GM18868 (cell line): ENCODE results near the gene GGT6.

Source experiments
- ATAC-seq: cut with Tn5 transposase; IDR thresholded peaks from one replicate; pipeline ENCODE4 v1.9.1; 2021; ENCODE audit warnings: mild to moderate bottlenecking, moderate library complexity; ENCODE audit not compliant: unreplicated experiment

GGT6 gene

GRCh38 chr17:4576729-4577322 is 16.4 kb upstream of the GGT6 start:
- no peak for ATAC-seq

GRCh38 chr17:4576161-4576558 is 15.8 kb upstream of the GGT6 start:
- no peak for ATAC-seq

DNA sequence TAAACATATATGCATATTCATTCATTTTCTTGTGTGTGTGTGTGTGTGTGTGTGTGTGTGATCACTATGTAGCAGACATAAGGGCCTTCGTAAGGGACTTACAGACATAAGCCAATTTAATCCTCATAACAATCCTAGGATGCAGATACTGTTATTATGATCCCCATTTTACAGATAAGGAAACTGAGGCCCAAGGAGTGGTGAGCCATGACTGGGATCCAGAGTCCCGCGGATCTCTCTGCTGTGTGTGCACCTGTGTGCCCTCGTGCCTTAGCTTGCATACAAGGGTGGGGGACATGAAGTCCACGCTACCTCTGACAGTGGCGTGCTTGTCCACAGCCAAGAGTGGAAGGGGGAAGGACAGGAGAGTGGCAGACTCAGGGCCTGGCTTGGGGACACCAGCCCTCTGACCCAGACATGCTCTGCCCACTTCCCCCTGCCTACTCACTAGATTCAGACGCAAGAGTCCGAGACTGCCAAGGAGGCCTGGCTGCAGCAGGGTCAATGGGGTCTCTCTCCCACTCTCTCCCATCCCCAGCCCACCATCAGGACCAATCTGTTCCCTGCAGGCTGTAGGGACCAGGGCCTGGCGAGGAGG is 14.2 kb upstream of the GGT6 start:
- ATAC-seq: no peak

DNA sequence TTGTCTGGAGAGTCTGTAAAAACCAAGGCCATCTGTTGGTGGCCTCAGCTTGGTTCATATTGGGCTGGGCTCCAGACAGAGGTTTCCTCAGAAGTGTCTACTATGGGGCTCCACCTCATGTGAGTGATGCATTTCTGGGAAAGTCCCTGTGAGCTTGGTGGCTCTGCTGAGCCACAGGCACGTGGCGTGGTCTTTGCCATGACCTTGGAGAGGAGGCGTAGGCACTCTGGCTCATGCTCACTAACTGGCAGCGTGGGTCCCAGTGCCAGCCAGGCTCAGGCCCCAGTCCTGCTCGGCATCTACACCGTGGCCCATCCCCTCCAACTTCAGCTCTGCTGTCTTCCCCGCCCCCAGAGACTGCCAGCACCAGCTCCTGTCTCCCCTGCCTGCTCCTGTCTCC is 13.3 kb upstream of the GGT6 start:
- no peak for ATAC-seq

DNA sequence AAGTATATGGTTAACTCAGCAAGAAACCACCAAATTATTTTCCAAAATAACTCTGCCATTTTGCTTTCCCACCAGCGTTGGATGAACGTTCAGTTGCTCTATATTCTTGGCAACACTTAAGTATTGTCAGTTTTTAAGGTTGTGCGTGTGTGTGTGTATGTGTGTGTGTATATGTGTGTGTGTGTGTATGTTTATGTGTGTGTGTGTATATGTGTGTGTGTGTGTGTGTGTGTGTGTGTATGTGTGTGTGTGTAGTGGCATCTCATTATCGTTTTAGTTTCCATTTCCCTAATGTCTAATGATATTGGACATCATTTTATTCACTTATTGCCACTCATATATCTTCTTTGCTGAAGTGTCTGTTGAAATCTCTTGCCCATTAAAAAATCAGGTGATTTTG is 12.7 kb upstream of the GGT6 start:
- ATAC-seq: no peak

DNA sequence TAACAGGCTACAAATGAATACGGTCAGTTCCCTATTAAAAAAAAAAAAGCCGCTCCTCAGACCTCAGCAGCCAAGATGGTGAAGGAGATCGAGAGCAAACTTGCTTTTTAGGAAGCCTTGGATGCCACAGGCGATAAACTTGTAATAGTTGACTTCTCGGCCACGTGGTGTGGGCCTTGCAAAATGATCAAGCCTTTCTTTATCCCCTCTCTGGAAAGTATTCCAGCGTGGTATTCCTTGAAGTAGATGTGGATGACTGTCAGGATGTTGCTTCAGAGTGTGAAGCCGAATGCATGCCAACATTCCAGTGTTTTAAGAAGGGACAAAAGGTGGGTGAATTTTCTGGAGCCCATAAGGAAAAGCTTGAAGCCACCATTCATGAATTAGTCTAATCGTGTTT is 11.8 kb upstream of the GGT6 start:
- no peak for ATAC-seq

DNA sequence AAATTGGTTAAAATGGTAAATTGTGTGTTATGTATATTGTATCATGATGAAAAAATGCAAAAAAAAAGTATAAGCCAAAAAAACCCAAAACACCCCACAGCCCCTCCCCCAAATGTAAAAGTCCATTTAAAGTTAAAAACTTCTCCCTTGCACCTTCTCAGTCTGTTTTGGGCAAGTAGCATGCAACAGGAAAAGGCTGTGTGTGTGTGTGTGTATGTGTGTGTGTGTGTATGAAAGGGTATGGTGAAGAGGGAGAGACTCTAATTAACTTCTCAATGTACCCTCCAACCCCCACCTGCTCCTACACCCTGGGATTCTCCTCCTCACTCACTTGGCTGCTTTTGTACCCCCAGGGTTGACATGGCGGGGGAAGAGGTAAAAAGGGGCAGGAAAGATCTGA is 9.2 kb upstream of the GGT6 start:
- ATAC-seq: no peak

DNA sequence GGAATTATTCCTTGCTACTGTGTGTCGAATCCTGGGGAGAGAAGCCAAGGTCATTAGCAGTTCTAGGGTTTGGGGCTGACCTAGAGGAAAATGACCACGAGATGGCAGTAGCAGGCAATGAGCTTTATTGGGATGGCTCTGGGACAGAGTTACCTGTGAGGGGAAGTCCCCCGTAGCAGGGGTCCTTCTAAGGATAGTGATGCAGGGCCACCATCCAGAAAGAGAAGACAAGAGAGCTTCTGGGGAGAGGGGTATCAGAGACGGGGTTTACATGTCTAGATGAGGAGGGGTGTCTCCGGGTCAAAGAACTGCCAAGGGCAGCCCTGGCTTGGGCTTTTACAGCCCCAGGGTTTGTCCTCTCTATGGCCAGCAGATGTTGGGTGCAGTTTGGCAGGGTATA is 6.4 kb upstream of the GGT6 start:
- ATAC-seq: no peak

- ATAC-seq: no peak
Measured at GRCh38 chr17:4565209-4566141, 5.1 kb upstream of the GGT6 start.

DNA sequence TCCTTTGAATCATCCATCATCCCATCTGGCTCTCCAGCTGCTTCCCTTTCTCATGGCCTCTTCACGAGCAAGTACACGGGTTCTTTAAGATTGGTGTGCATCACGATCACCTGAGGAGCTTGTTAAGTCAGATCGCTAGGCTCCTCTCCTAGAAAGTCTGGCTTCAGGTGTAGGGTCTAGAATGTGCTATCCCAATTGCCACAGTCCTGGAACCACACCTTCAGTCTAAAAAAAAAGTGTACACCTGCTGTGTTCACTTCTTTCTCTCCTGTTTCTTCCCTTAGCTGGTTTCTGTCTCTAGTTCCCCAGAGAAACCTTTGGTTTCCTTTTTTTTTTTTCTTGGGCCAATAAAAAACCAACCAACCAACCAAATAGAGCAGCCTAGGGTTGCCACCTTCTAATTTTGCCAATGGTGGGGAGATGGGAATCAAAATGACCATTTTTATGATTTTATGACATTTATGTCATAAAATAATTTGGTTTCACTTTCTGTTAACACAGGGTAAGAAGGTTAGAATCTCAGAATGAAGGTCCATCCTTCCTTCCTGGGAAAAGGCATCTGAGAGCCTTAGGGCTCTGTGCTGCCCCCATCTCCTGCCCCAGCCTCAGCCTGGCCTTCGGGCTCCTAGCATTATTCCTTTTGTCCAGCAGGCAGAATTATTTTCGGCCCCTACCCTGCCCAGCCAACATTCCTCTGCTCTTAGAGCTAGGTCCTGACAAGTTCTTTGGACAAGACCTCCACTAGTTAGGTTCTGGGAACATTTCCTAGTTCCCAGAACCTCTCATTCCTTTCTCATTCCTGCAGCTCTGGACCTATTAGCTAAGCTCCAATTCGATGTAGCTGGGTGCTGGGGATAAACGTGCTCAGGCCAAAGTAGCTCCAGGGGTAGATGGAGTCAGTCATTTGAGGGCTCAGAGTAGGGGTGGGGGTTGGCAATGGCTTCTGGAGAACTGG is 1.9 kb upstream of the GGT6 start:
- ATAC-seq: no peak

GRCh38 chr17:4560837-4561256 is 470 bp upstream of the GGT6 start:
- ATAC-seq: no peak

DNA sequence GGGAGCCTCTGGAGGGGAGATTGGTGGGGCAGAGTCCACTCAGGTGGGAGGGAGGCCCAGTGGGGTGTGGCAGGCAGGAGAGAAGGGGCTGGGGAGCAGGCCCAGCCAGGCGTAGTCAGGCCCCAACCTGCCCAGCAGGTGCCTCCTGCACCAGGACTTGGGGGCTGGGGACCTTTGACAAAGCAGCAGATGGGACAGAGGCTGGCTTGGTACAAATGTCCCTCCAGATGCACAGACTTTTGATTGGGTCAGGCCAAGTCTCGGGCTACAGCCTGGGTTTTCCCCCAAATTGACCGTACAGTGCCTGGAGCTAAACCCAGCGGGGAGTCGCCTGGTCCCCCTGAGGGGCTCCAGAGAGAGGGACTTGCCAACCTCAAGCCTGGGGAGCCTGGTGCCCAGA is 411 bp downstream of the GGT6 start:
- no peak for ATAC-seq

DNA sequence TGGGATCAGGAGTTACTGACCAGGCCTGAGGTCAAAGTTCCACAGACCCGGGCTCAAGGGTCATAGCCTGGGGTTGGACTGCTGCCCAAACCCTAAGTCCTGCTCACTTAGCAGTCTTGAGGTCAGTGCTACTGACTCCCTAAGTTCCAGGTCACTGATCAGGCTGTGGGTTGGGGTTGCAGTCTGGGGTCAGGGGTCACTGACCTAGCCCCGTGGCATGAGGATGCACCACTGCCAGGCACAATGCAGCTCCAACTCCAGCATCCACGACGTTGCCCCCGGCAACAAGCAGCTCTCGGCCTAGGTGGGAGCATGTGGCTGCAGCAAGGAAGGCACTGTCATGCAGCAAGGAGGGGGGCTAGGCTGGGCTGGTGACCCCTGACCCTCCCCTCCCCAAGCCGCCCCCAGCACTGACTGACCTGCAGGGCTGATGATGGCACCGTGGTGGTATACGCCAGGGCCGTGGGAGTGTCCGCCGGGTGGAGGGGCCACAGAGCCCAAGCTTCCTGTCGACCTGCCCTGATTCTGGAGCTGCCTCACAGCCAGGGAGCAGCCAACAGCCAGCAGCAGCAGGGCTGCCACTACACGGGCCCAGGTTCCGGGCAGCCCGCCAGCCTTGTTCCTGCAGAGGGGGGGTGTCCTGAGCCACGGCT is 1.1 kb downstream of the GGT6 start:
- no peak for ATAC-seq

GRCh38 chr17:4558347-4558971 is 1.9 kb downstream of the GGT6 start:
- no peak for ATAC-seq

DNA sequence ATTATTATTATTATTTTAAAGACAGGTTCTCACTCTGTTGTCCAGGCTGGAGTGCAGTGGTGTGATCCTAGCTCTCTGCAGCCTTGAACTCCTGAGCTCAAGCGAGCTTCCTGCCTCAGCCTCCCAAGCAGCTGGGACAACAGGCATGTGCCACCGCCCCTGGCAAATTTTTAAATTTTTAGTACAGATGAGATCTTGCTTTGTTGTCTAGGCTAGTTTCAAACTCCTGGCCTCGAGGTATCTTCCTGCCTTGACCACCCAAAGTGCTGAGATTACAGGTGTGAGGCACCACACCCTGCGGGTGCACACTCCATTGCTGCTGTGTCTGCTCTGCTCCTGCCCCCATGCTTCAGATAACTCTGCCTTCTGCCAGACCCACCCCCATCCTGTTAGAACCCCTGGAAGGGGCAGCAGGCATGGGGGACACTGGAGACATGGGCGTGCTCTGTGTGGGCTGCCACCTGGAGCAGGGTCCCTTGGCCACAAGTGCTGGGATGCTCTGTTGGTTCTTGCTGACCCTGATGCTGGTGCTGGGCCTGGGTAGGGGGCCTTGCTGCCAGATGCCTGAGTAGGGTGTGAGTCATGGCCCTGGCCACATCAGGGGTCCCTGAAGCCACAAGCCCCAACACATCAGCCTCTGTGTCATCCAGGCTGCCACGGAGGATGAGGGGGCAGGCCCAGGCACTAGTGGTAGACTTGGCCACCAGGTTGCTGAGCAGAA is 2.6 kb downstream of the GGT6 start:
- ATAC-seq: no peak

- ATAC-seq: no peak
Measured at GRCh38 chr17:4556996-4557395, 3.4 kb downstream of the GGT6 start.

- ATAC-seq: no peak
Measured at GRCh38 chr17:4555873-4556759, 4.3 kb downstream of the GGT6 start.
